MM.1S (cell line): Measurements from ENCODE around the gene HIPK2.

ENCODE experiments used
- DNase-seq: peaks from one replicate; pipeline ENCODE4 v3.0.0-alpha.2; 2015
- H2AFZ ChIP-seq: fragments of 300-600 bp; sonication (generic); 2 replicates; pipeline ENCODE4 v1.6.0; 2016; ENCODE audit warnings: antibody characterized with exemption, low read length
- H3F3A ChIP-seq: fragments of 300-600 bp; sonication (generic); 2 replicates; pipeline ENCODE4 v1.6.1; 2016; ENCODE audit warnings: mild to moderate bottlenecking, antibody characterized with exemption, low read length, moderate library complexity, mixed read lengths; ENCODE audit not compliant: insufficient read depth
- H3K27ac ChIP-seq: fragments of 300-600 bp; sonication (generic); 2 replicates; pipeline ENCODE4 v1.5.1; 2016; ENCODE audit warnings: mild to moderate bottlenecking, low read length
- H3K27me3 ChIP-seq: fragments of 300-600 bp; sonication (generic); replicated peaks from 2 replicates; pipeline ENCODE4 v1.6.0; 2016; ENCODE audit warnings: low read length; ENCODE audit not compliant: insufficient read depth
- H3K36me3 ChIP-seq: fragments of 300-600 bp; sonication (generic); replicated peaks from 2 replicates; pipeline ENCODE4 v1.6.1; 2016; ENCODE audit warnings: mild to moderate bottlenecking, low read length, mixed read lengths; ENCODE audit not compliant: insufficient read depth
- H3K4me1 ChIP-seq: fragments of 300-600 bp; sonication (generic); 2 replicates; pipeline ENCODE4 v1.6.1; 2016; ENCODE audit warnings: low read length, mixed read lengths
- H3K4me2 ChIP-seq: fragments of 300-600 bp; sonication (generic); 2 replicates; pipeline ENCODE4 v1.6.0; 2016; ENCODE audit warnings: low read depth, low read length
- H3K4me3 ChIP-seq: fragments of 300-600 bp; sonication (generic); 2 replicates; pipeline ENCODE4 v1.5.1; 2016; ENCODE audit warnings: low read length, mixed read lengths
- H3K79me2 ChIP-seq: fragments of 300-600 bp; sonication (generic); 2 replicates; pipeline ENCODE4 v1.6.1; 2016; ENCODE audit warnings: mixed run types, low read length, mixed read lengths
- H3K9ac ChIP-seq: fragments of 300-600 bp; sonication (generic); 2 replicates; pipeline ENCODE4 v1.6.1; 2016; ENCODE audit warnings: low read length, mixed read lengths
- H3K9me2 ChIP-seq: fragments of 300-600 bp; sonication (generic); replicated peaks from 2 replicates; pipeline ENCODE4 v1.6.1; 2016; ENCODE audit warnings: mild to moderate bottlenecking, low read length, mixed read lengths; ENCODE audit not compliant: insufficient read depth
- H3K9me3 ChIP-seq: fragments of 300-600 bp; sonication (generic); replicated peaks from 2 replicates; pipeline ENCODE4 v1.6.1; 2016; ENCODE audit warnings: mild to moderate bottlenecking, low read length, mixed read lengths; ENCODE audit not compliant: insufficient read depth
- H4K20me1 ChIP-seq: fragments of 300-600 bp; sonication (generic); 2 replicates; pipeline ENCODE4 v1.6.1; 2016; ENCODE audit warnings: mild to moderate bottlenecking, low read length, moderate library complexity, mixed read lengths; ENCODE audit not compliant: insufficient read depth
- EZH2 ChIP-seq: fragments of 300-600 bp; sonication (generic); optimal IDR thresholded peaks from 2 replicates; pipeline ENCODE3; 2017; ENCODE audit warnings: low read depth, mild to moderate bottlenecking, antibody characterized with exemption, low read length, mixed read lengths
- EZH2phosphoT487 ChIP-seq: fragments of 300-600 bp; sonication (generic); IDR thresholded peaks from 2 replicates; pipeline ENCODE4 v1.6.1; 2018; ENCODE audit warnings: antibody characterized with exemption, low read length
- TF ChIP-seq, protein P1 (sequence below): fragments of 300-600 bp; sonication (generic); IDR thresholded peaks from 2 replicates; pipeline ENCODE4 v1.5.1; 2016; ENCODE audit warnings: antibody characterized with exemption, low read length, mixed read lengths

Gene HIPK2

DNA sequence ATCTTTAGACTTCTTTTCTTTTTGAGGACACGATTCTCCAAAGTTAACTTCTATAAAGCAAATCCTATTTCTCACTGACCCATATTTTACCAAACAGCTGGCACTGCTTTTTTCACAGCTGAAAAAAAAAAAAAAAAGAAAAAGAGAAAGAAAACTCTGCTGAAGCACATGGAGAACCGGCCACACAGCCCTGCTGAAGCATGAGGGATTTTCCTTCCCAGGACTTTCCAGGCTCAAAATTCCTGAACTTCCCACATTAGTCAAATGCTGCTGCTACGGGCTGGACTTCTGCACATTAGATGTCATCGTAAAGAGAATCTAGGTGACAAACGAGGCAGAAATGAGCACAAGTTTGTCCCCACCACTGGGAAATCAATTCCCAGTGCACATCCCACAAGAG, 25.2 kb downstream of the HIPK2 start:
- Histone ChIP-seq H3K36me3 (no peaks in the 10 kb centered on the region), H3K79me2 (peaks cover 97% of the 10 kb centered on the region), H3K27me3 (no peaks in the 10 kb centered on the region), H3K9ac (no peak overlapping the region), H4K20me1 (peaks cover 3% of the 10 kb centered on the region), H3K4me1 (no peaks in the 10 kb centered on the region), H3K9me3 (no peaks in the 10 kb centered on the region), H3F3A (no peaks in the 10 kb centered on the region), H3K27ac (no peak overlapping the region), H3K9me2 (no peaks in the 10 kb centered on the region), H3K4me3 (no peak overlapping the region), H3K4me2 (no peak overlapping the region), H2AFZ (no peak overlapping the region)
- DNase-seq: no peak
- TF ChIP-seq, protein P1, sequence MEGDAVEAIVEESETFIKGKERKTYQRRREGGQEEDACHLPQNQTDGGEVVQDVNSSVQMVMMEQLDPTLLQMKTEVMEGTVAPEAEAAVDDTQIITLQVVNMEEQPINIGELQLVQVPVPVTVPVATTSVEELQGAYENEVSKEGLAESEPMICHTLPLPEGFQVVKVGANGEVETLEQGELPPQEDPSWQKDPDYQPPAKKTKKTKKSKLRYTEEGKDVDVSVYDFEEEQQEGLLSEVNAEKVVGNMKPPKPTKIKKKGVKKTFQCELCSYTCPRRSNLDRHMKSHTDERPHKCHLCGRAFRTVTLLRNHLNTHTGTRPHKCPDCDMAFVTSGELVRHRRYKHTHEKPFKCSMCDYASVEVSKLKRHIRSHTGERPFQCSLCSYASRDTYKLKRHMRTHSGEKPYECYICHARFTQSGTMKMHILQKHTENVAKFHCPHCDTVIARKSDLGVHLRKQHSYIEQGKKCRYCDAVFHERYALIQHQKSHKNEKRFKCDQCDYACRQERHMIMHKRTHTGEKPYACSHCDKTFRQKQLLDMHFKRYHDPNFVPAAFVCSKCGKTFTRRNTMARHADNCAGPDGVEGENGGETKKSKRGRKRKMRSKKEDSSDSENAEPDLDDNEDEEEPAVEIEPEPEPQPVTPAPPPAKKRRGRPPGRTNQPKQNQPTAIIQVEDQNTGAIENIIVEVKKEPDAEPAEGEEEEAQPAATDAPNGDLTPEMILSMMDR: no peak
- TF ChIP-seq EZH2phosphoT487: no peak

DNA sequence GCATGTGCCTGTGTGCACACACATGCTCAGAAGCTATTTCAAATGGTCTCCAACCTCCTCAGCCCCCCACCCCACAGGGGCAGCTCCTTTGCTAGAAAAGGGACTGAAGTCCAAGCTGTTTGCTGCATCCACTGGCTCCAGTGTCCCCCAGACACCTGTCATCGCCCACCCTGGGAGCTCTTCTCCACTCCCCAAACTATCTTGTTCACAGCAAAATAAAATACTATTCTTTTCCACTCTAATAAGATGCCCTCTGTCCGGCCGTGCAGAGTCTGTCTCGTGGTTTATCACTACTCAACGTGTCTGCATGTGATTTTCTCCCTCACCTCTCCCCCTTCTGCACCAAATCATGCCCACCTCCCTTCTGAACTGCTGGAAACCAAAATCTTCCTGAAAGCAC, 25.6 kb downstream of the HIPK2 start:
- Histone ChIP-seq H3K4me3 (no peak overlapping the region), H3K36me3 (no peaks in the 10 kb centered on the region), H3K9me3 (no peaks in the 10 kb centered on the region), H3K4me1 (no peaks in the 10 kb centered on the region), H3K27me3 (no peaks in the 10 kb centered on the region), H3K27ac (no peak overlapping the region), H4K20me1 (peaks cover 3% of the 10 kb centered on the region), H3K79me2 (peaks cover 97% of the 10 kb centered on the region), H2AFZ (no peak overlapping the region), H3F3A (no peaks in the 10 kb centered on the region), H3K9me2 (no peaks in the 10 kb centered on the region), H3K9ac (no peak overlapping the region), H3K4me2 (no peak overlapping the region)
- DNase-seq: no peak
- no peak for TF ChIP-seq EZH2phosphoT487
- TF ChIP-seq EZH2: no peak
- TF ChIP-seq, protein P1: no peak

DNA sequence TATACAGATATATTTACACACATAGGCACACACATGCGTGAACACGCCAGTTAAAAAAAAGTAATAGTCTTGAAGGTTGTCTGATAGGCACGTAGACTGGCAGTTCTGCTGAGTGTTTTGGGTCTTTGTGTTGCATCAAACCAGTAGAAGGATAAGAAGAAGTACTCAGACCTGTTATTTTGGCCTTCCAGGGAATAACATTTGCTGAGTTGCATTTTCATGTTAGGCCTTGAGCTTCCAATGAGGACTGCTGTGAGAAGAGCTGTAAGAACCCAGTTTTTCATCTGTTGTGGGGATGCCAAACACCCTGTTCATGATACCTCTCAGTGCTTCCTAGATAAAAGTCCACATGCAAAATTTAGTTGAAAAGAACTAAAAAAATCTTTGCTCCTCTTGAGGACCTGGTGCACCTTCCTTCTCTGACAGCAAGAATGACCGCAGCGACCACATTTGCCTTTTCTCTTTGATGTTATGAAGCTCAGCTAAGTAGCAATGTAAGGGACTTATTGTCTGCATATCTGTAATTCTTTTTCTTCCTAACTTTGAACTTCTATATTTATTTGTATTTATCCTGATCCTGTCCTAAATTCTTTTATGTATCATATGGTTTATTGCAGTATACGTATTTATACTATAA, 27.2 kb downstream of the HIPK2 start:
- TF ChIP-seq EZH2: no peak
- DNase-seq: no peak
- Histone ChIP-seq H3K9me2 (no peaks in the 10 kb centered on the region), H4K20me1 (peaks cover 3% of the 10 kb centered on the region), H3K4me3 (no peak overlapping the region), H3K9ac (no peak overlapping the region), H3K27me3 (no peaks in the 10 kb centered on the region), H3K4me2 (no peak overlapping the region), H2AFZ (no peak overlapping the region), H3K36me3 (no peaks in the 10 kb centered on the region), H3K9me3 (no peaks in the 10 kb centered on the region), H3F3A (no peaks in the 10 kb centered on the region), H3K4me1 (no peaks in the 10 kb centered on the region), H3K79me2 (peaks cover 97% of the 10 kb centered on the region), H3K27ac (no peak overlapping the region)

DNA sequence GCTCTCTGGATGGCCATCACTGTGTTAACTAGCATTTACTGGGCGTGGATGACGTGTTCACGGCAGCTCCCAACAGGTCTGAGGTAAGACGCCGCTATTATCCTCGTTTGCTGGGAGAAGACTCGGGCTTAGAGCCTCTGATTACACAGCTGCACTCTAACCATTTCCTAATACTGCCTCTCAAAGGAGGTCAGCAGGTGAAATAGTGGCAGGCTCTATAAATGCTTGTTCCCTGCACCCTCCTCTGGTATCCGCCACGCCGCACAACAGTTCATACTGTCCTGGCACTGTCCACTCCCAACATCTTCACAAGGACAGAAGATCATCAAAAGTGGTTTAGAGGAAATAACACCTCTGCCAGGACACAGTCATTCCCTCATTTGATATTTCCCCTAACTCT, 28.3 kb downstream of the HIPK2 start:
- H3K27ac ChIP-seq: no peak overlapping the region
- H3K79me2 ChIP-seq: peaks cover 97% of the 10 kb centered on the region
- no peak for DNase-seq
- no peak overlapping the region for H2AFZ ChIP-seq
- no peak overlapping the region for H3K4me3 ChIP-seq
- H3K4me1 ChIP-seq: no peaks in the 10 kb centered on the region
- H3K9ac ChIP-seq: no peak overlapping the region
- no peaks in the 10 kb centered on the region for H3F3A ChIP-seq
- H3K4me2 ChIP-seq: no peak overlapping the region
- H3K36me3 ChIP-seq: no peaks in the 10 kb centered on the region
- H4K20me1 ChIP-seq: no peaks in the 10 kb centered on the region; the same call in 1 of the 2 replicates
- H3K9me2 ChIP-seq: no peaks in the 10 kb centered on the region
- no peaks in the 10 kb centered on the region for H3K27me3 ChIP-seq
- H3K9me3 ChIP-seq: no peaks in the 10 kb centered on the region
- TF ChIP-seq EZH2: no peak
- no peak for TF ChIP-seq EZH2phosphoT487
- TF ChIP-seq, protein P1: no peak
